ENCODE data around the gene ERF. TPM values are rescaled to one million over a fixed set of nuclear protein-coding genes. Genes with fewer than 3 reads are reported as not detected.

ERF gene
- total and polyA plus RNA-seq, 2 donors (not counting 3 experiments of a cell fraction or from before 2014, with no cell fraction given) = 102 to 117 TPM

- ChIA-PET POLR2A (interaction anchor here (0.6 kb wide), 1 partner anchor 18 kb away, joined by 3 read pairs; no protein-coding TSS in a partner anchor), CTCF (interaction anchor here (0.6 to 1.7 kb wide), 3 partner anchors 10 to 338 kb away, joined by 3 to 5 read pairs (median 3); no protein-coding TSS in a partner anchor)
- no peak overlapping the region for H3K4me3 ChIP-seq (replicated peaks in 1 of 3; ENCODE audit: insufficient read depth in 1 of 3, low read depth in 1 of 3, low read length in 3 of 3)
- peaks cover 0 to 1% of the 10 kb centered on the region in 2 experiments for H3K36me3 ChIP-seq (ENCODE audit: control insufficient read depth in 2 of 2, extremely low read depth in 1 of 2, insufficient read depth in 2 of 2, low read length in 2 of 2)
- no peaks in the 10 kb centered on the region for H3K9me3 ChIP-seq (replicated peaks; ENCODE audit: control insufficient read depth, insufficient read depth, low read length)
- dilution Hi-C loops (cut with MboI; ENCODE audit: extremely low pct_ligation_motif_present, low sequenced_read_pairs) (no loop called here), intact Hi-C loops (cut with micrococcal nuclease) (no loop called here)
- BruUV-seq (replicated peaks) = no TSS peak
- H3K27ac ChIP-seq (ENCODE audit: insufficient read depth, low read depth, low read length) = no peak overlapping the region
- H3K27me3 ChIP-seq (ENCODE audit: control insufficient read depth in 2 of 2, insufficient read depth in 2 of 2, low read length in 2 of 2) = no peaks in the 10 kb centered on the region
- H3K9ac ChIP-seq (replicated peaks; ENCODE audit: extremely low read depth, insufficient read depth, low read length) = no peak overlapping the region
- H4K20me1 ChIP-seq (replicated peaks; ENCODE audit: control insufficient read depth, extremely low read depth, insufficient read depth, low read length) = no peaks in the 10 kb centered on the region
- TF ChIP-seq POLR2AphosphoS5 (IDR thresholded peaks at IDR 0.05; ENCODE audit: insufficient read depth, low read depth, low read length) (no peak), GATA2 (IDR thresholded peaks at IDR 0.05; ENCODE audit: insufficient read depth, insufficient read length, low read depth, low read length) (no peak), EZH2 (IDR thresholded peaks at IDR 0.05; ENCODE audit: borderline replicate concordance, low read depth, low read length, severe bottlenecking) (no peak), MAX (IDR thresholded peaks at IDR 0.05; ENCODE audit: insufficient read depth, insufficient read length) (no peak), JUN (IDR thresholded peaks at IDR 0.05; ENCODE audit: borderline replicate concordance, insufficient read depth, insufficient read length, low read depth) (no peak), POLR2A (IDR thresholded peaks at IDR 0.05; ENCODE audit: low read depth, low read length) (no peak), CTCF (IDR thresholded peaks at IDR 0.05; ENCODE audit: extremely low read depth in 1 of 2, insufficient read depth in 1 of 2, low read depth in 1 of 2, low read length in 2 of 2) (no peak), MYC (IDR thresholded peaks at IDR 0.05; ENCODE audit: low read depth, low read length) (no peak), FOS (IDR thresholded peaks at IDR 0.05; ENCODE audit: borderline replicate concordance, insufficient read depth, low read length) (no peak)
- no peak overlapping the region for H3K4me2 ChIP-seq (ENCODE audit: insufficient read depth, low read length)
- no peak for DNase-seq (ENCODE audit: low read depth, low spot score)
- no peak for FAIRE-seq
- no peak overlapping the region for H2AFZ ChIP-seq (ENCODE audit: low read depth, low read length)
- H3K4me1 ChIP-seq (ENCODE audit: control insufficient read depth, extremely low read depth, insufficient read depth, low read length) = peaks cover 9% of the 10 kb centered on the region
- H3K79me2 ChIP-seq (ENCODE audit: control insufficient read depth, insufficient read depth, low read length) = no peaks in the 10 kb centered on the region
- no peaks in the 10 kb centered on the region for H3K9me1 ChIP-seq (replicated peaks; ENCODE audit: control insufficient read depth, extremely low read depth, insufficient read depth, low read length)
Observed at GRCh38 chr19:42303876-42304275, 48.9 kb upstream of the ERF start.
